GM18517 (cell line): ENCODE results near the gene IL17RC.

ENCODE experiments used
- ATAC-seq: cut with Tn5 transposase; IDR thresholded peaks from one replicate; pipeline ENCODE4 v1.9.1; 2021; ENCODE audit warnings: mild to moderate bottlenecking, moderate library complexity; ENCODE audit not compliant: unreplicated experiment

IL17RC gene

DNA sequence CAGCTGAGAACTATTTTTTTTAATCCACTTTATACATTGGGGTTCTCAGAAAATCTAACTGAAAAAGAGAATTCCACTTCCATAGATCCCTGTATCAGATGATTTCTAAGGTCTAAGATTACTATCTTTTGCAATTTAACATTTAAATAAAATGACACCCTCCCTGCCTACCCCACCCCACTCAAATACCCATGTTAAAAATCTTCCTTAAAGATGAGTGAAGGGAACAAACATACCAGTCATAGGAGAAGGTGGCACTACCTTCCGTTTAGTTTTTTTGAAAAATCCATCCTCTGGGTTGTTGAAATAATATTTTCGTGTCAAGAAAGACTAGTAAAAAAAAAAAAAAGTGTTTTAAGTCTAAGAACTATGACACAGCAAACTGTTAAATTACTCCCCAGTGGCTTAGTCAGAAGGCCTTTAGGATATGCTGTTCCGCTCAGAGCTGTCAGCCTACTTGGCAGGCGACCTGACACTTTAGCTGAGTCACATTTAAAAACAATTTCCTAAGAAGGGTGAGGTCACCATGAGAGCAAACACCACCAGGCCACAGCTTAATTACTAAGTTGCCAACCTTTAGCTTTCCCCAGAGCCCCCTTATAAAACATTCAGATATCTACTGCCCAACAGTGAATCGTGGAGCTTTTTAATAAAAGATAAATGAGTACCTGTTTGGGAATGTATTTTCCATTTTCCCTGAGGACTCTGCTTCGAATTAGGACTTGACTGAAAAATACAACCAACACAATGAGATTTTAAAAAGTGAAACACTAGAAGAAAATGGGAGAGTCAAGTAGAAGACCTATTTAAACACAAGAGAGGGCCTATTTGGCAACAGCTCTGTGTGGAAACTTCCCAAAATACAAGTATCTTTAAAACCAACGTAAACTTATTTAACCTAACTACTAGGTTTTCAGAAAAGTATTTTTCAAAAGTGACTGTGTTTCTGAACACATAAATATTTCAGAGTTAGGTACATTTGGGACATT is 60.1 kb downstream of the IL17RC start:
- ATAC-seq: no peak

DNA sequence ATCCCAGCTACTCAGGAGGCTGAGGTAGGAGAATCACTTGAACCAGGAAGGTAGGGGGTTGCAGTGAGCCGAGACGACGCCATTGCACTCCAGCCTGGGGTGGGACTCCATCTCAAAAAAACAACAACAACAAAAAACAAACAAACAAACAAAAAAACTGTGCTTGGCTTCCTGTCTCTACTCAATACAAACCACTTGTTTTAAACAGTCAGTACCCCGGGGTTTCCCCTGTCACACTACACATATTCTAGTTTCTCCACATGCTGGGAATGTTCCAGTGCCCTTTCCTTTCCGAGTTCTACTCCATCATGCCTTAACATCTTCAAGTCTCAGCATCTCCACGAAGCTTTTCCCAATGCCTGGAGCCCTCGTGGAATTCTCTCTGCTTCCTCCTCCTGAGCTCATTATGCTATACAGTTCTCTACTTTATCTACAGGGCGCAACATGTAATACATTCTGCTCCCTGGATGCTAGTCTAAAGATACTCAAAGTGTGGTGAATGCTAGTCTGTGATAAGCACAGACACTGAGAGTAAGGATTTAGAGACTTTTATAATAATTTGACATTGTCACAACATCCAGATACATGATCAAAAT is 61.9 kb downstream of the IL17RC start:
- no peak for ATAC-seq

DNA sequence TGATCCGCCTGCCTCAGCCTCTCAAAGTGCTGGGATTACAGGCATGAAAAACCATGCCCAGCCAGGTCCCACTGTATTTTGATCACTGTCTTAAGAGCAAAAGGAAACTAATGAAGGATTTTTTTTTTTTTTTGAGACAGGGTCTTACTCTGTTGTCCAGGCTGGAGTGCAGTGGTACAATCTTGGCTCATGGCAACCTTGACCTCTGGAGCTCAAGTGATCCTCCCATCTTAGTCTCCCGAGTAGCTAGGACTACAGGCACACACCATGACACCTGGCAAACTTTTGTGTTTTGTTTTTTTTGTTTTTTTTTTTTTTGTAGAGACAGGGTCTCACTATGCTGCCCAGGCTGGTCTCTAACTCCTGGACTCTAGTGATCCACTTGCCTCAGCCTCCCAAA is 63.4 kb downstream of the IL17RC start:
- ATAC-seq: no peak
